ENCODE data around the gene MPG. TPM values are rescaled to one million over a fixed set of nuclear protein-coding genes. Genes with fewer than 3 reads are reported as not detected.

The MPG gene
- polyA plus RNA-seq, 3 donors = 32.5 to 86.9 (median 70.6) TPM

- H3K27me3 Mint-ChIP-seq (ENCODE audit: low read depth in 3 of 3) = peaks cover 0 to 3% (median 2%) of the 10 kb centered on the region in 3 donors
- no peak overlapping the region for H3K4me3 ChIP-seq (replicated peaks in 1 of 3; ENCODE audit: low read depth in 2 of 3, low read length in 3 of 3)
- intact Hi-C loops (cut with micrococcal nuclease) = no loop called here
- H3K27me3 ChIP-seq (ENCODE audit: control insufficient read depth in 2 of 2, insufficient read depth in 2 of 2, low read length in 2 of 2) = no peaks in the 10 kb centered on the region
- no peak for TF ChIP-seq CTCF (IDR thresholded peaks at IDR 0.05)
- H3K4me3 Mint-ChIP-seq = no peak overlapping the region
- no peak overlapping the region for H3K27ac ChIP-seq (ENCODE audit: low read depth in 1 of 2, low read length in 2 of 2)
- peaks cover 20% of the 10 kb centered on the region for H3K79me2 ChIP-seq (ENCODE audit: insufficient read depth, low read length)
- H3K27ac Mint-ChIP-seq = peak overlapping the region in 3 of 7 donors; percentile 24 to 64 (median 32)
- no peaks in the 10 kb centered on the region for H3K9me3 ChIP-seq (replicated peaks in 1 of 2; ENCODE audit: control insufficient read depth in 1 of 2, insufficient read depth in 1 of 2, low read length in 2 of 2)
- peaks cover 6 to 23% of the 10 kb centered on the region in 2 donors for H3K36me3 ChIP-seq (replicated peaks in 1 of 2; ENCODE audit: control insufficient read depth in 1 of 2, insufficient read depth in 2 of 2, low read length in 2 of 2)
- peaks cover 0 to 2% (median 0%) of the 10 kb centered on the region in 7 donors for H3K9me3 Mint-ChIP-seq
- H3K9ac ChIP-seq (ENCODE audit: insufficient read depth, low read length, poor library complexity, severe bottlenecking) = peak overlapping the region; percentile 13
- WGBS (ENCODE audit: insufficient coverage) = 27% methylated on average over 7 of the region's 8 CpGs
- H3K4me2 ChIP-seq (replicated peaks; ENCODE audit: extremely low read depth, low read length, poor library complexity, severe bottlenecking) = no peak overlapping the region
- no peak overlapping the region for H2AFZ ChIP-seq (ENCODE audit: insufficient read depth, low read depth, low read length, poor library complexity, severe bottlenecking)
- H3K4me1 Mint-ChIP-seq = peaks cover 18% of the 10 kb centered on the region
- DNase-seq = peak in 2 of 3 donors; percentile 20 to 55
- H4K20me1 ChIP-seq (ENCODE audit: insufficient read depth, low read length) = no peaks in the 10 kb centered on the region
- H3K36me3 Mint-ChIP-seq = peaks cover 28 to 29% of the 10 kb centered on the region in 2 donors
- H3K4me1 ChIP-seq (ENCODE audit: control insufficient read depth in 1 of 2, insufficient read depth in 2 of 2, low read length in 2 of 2) = peaks cover 8 to 12% of the 10 kb centered on the region in 2 donors
Measured at GRCh38 chr16:57711-58110, 20.3 kb upstream of the MPG start.

- no peak for TF ChIP-seq CTCF (IDR thresholded peaks at IDR 0.05)
- Histone ChIP-seq H3K4me1 (ENCODE audit: control insufficient read depth in 1 of 2, insufficient read depth in 2 of 2, low read length in 2 of 2) (peaks cover 5 to 8% of the 10 kb centered on the region in 2 donors), H3K79me2 (ENCODE audit: insufficient read depth, low read length) (peaks cover 11% of the 10 kb centered on the region), H3K4me2 (replicated peaks; ENCODE audit: extremely low read depth, low read length, poor library complexity, severe bottlenecking) (no peak overlapping the region), H3K36me3 (replicated peaks in 1 of 2; ENCODE audit: control insufficient read depth in 1 of 2, insufficient read depth in 2 of 2, low read length in 2 of 2) (peaks cover 6 to 23% of the 10 kb centered on the region in 2 donors), H3K27ac (ENCODE audit: low read depth in 1 of 2, low read length in 2 of 2) (no peak overlapping the region), H2AFZ (ENCODE audit: insufficient read depth, low read depth, low read length, poor library complexity, severe bottlenecking) (no peak overlapping the region), H3K27me3 (ENCODE audit: control insufficient read depth in 2 of 2, insufficient read depth in 2 of 2, low read length in 2 of 2) (no peaks in the 10 kb centered on the region), H3K9me3 (replicated peaks in 1 of 2; ENCODE audit: control insufficient read depth in 1 of 2, insufficient read depth in 1 of 2, low read length in 2 of 2) (no peaks in the 10 kb centered on the region), H4K20me1 (ENCODE audit: insufficient read depth, low read length) (no peaks in the 10 kb centered on the region), H3K9ac (ENCODE audit: insufficient read depth, low read length, poor library complexity, severe bottlenecking) (no peak overlapping the region), H3K4me3 (replicated peaks in 1 of 3; ENCODE audit: low read depth in 2 of 3, low read length in 3 of 3) (no peak overlapping the region)
- WGBS (ENCODE audit: insufficient coverage) = 94% methylated on average over 27 of the region's 29 CpGs
- H3K27me3 Mint-ChIP-seq (ENCODE audit: low read depth in 3 of 3) = peaks cover 0 to 3% (median 3%) of the 10 kb centered on the region in 3 donors
- peaks cover 15% of the 10 kb centered on the region for H3K4me1 Mint-ChIP-seq
- DNase-seq = no peak
- no peak overlapping the region for H3K4me3 Mint-ChIP-seq
- H3K36me3 Mint-ChIP-seq = peaks cover 28 to 29% of the 10 kb centered on the region in 2 donors
- peak overlapping the region in 1 of 7 donors; percentile 62 for H3K27ac Mint-ChIP-seq
- no peaks in the 10 kb centered on the region for H3K9me3 Mint-ChIP-seq
- intact Hi-C loops (cut with micrococcal nuclease) = no loop called here
Measured at GRCh38 chr16:58491-59439, 19.3 kb upstream of the MPG start.
